ENCODE data around the gene FTO.
A peak's percentile ranks its signal among the peaks of the same experiment; 100 is the strongest.

FTO gene

GRCh38 chr16:53910990-53911389, 207.0 kb downstream of the FTO start:
- DNase-seq: no peak

GRCh38 chr16:53911513-53911912, 207.6 kb downstream of the FTO start:
- DNase-seq: no peak

- DNase-seq: no peak
These were observed 208.2 kb downstream of the FTO start for GRCh38 chr16:53912155-53912554.

GRCh38 chr16:53913099-53913870, 209.3 kb downstream of the FTO start:
- peak; percentile 96 for DNase-seq

- no peak for DNase-seq
These were observed 210.0 kb downstream of the FTO start for GRCh38 chr16:53913920-53914319.

- DNase-seq: no peak
These were observed 210.8 kb downstream of the FTO start for GRCh38 chr16:53914736-53915135.

GRCh38 chr16:53915452-53916160, 211.7 kb downstream of the FTO start:
- DNase-seq: no peak

GRCh38 chr16:53920988-53921387, 217.0 kb downstream of the FTO start:
- no peak for DNase-seq

- DNase-seq: no peak
These were observed 218.3 kb downstream of the FTO start for GRCh38 chr16:53922067-53922806.

- DNase-seq: peak; percentile 21
These were observed 219.0 kb downstream of the FTO start for GRCh38 chr16:53922807-53923571.

- no peak for DNase-seq
These were observed 220.6 kb downstream of the FTO start for GRCh38 chr16:53924331-53925106.

GRCh38 chr16:53925107-53925410, 221.1 kb downstream of the FTO start:
- DNase-seq: no peak

- no peak for DNase-seq
These were observed 221.6 kb downstream of the FTO start for GRCh38 chr16:53925526-53925925.

- no peak for DNase-seq
These were observed 222.3 kb downstream of the FTO start for GRCh38 chr16:53926209-53926608.

GRCh38 chr16:53932975-53933374, 229.0 kb downstream of the FTO start:
- no peak for DNase-seq

GRCh38 chr16:53933407-53933806, 229.5 kb downstream of the FTO start:
- no peak for DNase-seq

GRCh38 chr16:53936052-53936451, 232.1 kb downstream of the FTO start:
- no peak for DNase-seq

- no peak for DNase-seq
These were observed 232.6 kb downstream of the FTO start for GRCh38 chr16:53936529-53936928.

GRCh38 chr16:53937161-53937880, 233.4 kb downstream of the FTO start:
- no peak for DNase-seq

- DNase-seq: peak; percentile 49
These were observed 240.1 kb downstream of the FTO start for GRCh38 chr16:53944025-53944424.

- peak; percentile 58 for DNase-seq
These were observed 242.0 kb downstream of the FTO start for GRCh38 chr16:53945996-53946395.
